HG02678 (cell line): ENCODE data around the gene DNAI4.
A peak's percentile ranks its signal among the peaks of the same experiment; 100 is the strongest.
"Not testable (repeated sequence)": the region's sequence is repeated elsewhere in the genome, so short reads cannot be mapped to it uniquely, and the experiment has no call there.

Experiments
- ATAC-seq: cut with Tn5 transposase; IDR thresholded peaks from one replicate; pipeline ENCODE4 v1.9.1; 2021; ENCODE audit warnings: mild to moderate bottlenecking, moderate library complexity; ENCODE audit not compliant: unreplicated experiment

The DNAI4 gene

GRCh38 chr1:66833112-66833511, 91.5 kb downstream of the DNAI4 start:
- ATAC-seq: no peak

- ATAC-seq: no peak
These were observed 93.0 kb downstream of the DNAI4 start for GRCh38 chr1:66831529-66832239.

- ATAC-seq: no peak
These were observed 99.9 kb downstream of the DNAI4 start for GRCh38 chr1:66824771-66825170.

- ATAC-seq: no peak
These were observed 114.8 kb downstream of the DNAI4 start for GRCh38 chr1:66809736-66810326.

GRCh38 chr1:66809245-66809644, 115.4 kb downstream of the DNAI4 start:
- ATAC-seq: no peak

GRCh38 chr1:66795839-66796238, 128.8 kb downstream of the DNAI4 start:
- not testable (repeated sequence) for ATAC-seq

- no peak for ATAC-seq
These were observed 132.7 kb downstream of the DNAI4 start for GRCh38 chr1:66791621-66792610.

- ATAC-seq: peak; percentile 85
These were observed 136.3 kb downstream of the DNAI4 start for GRCh38 chr1:66788231-66788939.

- ATAC-seq: no peak
These were observed 137.0 kb downstream of the DNAI4 start for GRCh38 chr1:66787641-66788040.

GRCh38 chr1:66785800-66786199, 138.9 kb downstream of the DNAI4 start:
- not testable (repeated sequence) for ATAC-seq

- ATAC-seq: no peak
These were observed 145.1 kb downstream of the DNAI4 start for GRCh38 chr1:66779475-66780078.

- ATAC-seq: no peak
These were observed 145.7 kb downstream of the DNAI4 start for GRCh38 chr1:66778969-66779368.

GRCh38 chr1:66778266-66778665, 146.4 kb downstream of the DNAI4 start:
- no peak for ATAC-seq

GRCh38 chr1:66777831-66778230, 146.8 kb downstream of the DNAI4 start:
- no peak for ATAC-seq

- ATAC-seq: no peak
These were observed 149.0 kb downstream of the DNAI4 start for GRCh38 chr1:66775646-66776045.

- ATAC-seq: no peak
These were observed 150.2 kb downstream of the DNAI4 start for GRCh38 chr1:66774438-66774837.

GRCh38 chr1:66773227-66773626, 151.4 kb downstream of the DNAI4 start:
- no peak for ATAC-seq

GRCh38 chr1:66770694-66771093, 154.0 kb downstream of the DNAI4 start:
- ATAC-seq: no peak

GRCh38 chr1:66770240-66770639, 154.4 kb downstream of the DNAI4 start:
- no peak for ATAC-seq

- ATAC-seq: no peak
These were observed 155.0 kb downstream of the DNAI4 start for GRCh38 chr1:66769512-66770229.
